Measurements from ENCODE around the gene STOML1.

- TF ChIP-seq CTCF (IDR thresholded peaks at IDR 0.05) (peak; percentile 98), REST (IDR thresholded peaks at IDR 0.05; ENCODE audit: insufficient read depth in 1 of 2, low read depth in 2 of 2, low read length in 1 of 2) (no peak), POLR2AphosphoS5 (IDR thresholded peaks at IDR 0.05; ENCODE audit: low read depth, low read length) (no peak)
Measured at GRCh38 chr15:73964736-73965093, 27.4 kb downstream of the STOML1 start.

Data from Panc1 (cell line).